SK-N-SH treated with all-trans-retinoic acid at 6 μM for 48 hours (cell line): ENCODE data around the gene CDKN2B.

Source experiments
- ATAC-seq: fragments of 200-7000 bp; cut with Tn5 transposase; 3 replicates; pipeline ENCODE4 v1.9.1; 2020; ENCODE audit warnings: mild to moderate bottlenecking, moderate library complexity
- ARNTL ChIP-seq: fragments of 450-650 bp; formaldehyde crosslinking; IDR thresholded peaks from 2 replicates; pipeline ENCODE4 v1.5.0; 2020; ENCODE audit warnings: low read depth, mild to moderate bottlenecking, moderate library complexity, borderline replicate concordance
- BACH2 ChIP-seq: fragments of 250-450 bp; sonication (Bioruptor Pico); IDR thresholded peaks from 2 replicates; pipeline ENCODE4 v1.9.0; 2021; ENCODE audit warnings: mild to moderate bottlenecking, borderline replicate concordance
- CREB5 ChIP-seq: fragments of 250-450 bp; sonication (Bioruptor Pico); IDR thresholded peaks from 2 replicates; pipeline ENCODE4 v1.5.1; 2020; ENCODE audit warnings: low read depth, mild to moderate bottlenecking, moderate library complexity
- CSDC2 ChIP-seq: fragments of 250-450 bp; sonication (Bioruptor Pico); IDR thresholded peaks from 2 replicates; pipeline ENCODE4 v1.5.0; 2020; ENCODE audit warnings: mild to moderate bottlenecking, moderate library complexity
- CSRNP3 ChIP-seq: fragments of 250-450 bp; sonication (Bioruptor Pico); IDR thresholded peaks from 2 replicates; pipeline ENCODE4 v1.5.1; 2021; ENCODE audit warnings: mild to moderate bottlenecking, moderate library complexity
- ESRRG ChIP-seq: fragments of 250-450 bp; sonication (Bioruptor Pico); IDR thresholded peaks from 2 replicates; pipeline ENCODE4 v1.6.1; 2021; ENCODE audit warnings: mild to moderate bottlenecking
- GLIS3 ChIP-seq: fragments of 250-450 bp; sonication (Bioruptor Pico); IDR thresholded peaks from 2 replicates; pipeline ENCODE4 v1.5.0; 2020; ENCODE audit warnings: mild to moderate bottlenecking, moderate library complexity
- ISL1 ChIP-seq: fragments of 250-450 bp; sonication (Bioruptor Pico); IDR thresholded peaks from 2 replicates; pipeline ENCODE4 v2.1.2; 2022; ENCODE audit warnings: mild to moderate bottlenecking, moderate library complexity
- OSR1 ChIP-seq: fragments of 250-450 bp; sonication (Bioruptor Pico); IDR thresholded peaks from 2 replicates; pipeline ENCODE4 v1.8.0; 2022; ENCODE audit warnings: moderate library complexity, mild to moderate bottlenecking, inconsistent platforms
- PPARA ChIP-seq: fragments of 250-450 bp; sonication (Bioruptor Pico); IDR thresholded peaks from 2 replicates; pipeline ENCODE4 v1.5.0; 2020; ENCODE audit warnings: mild to moderate bottlenecking, borderline replicate concordance
- RARB ChIP-seq: fragments of 250-450 bp; sonication (Bioruptor Pico); IDR thresholded peaks from 2 replicates; pipeline ENCODE4 v1.8.0; 2021; ENCODE audit warnings: mild to moderate bottlenecking, moderate library complexity
- SNAI2 ChIP-seq: fragments of 250-450 bp; sonication (Bioruptor Pico); IDR thresholded peaks from 2 replicates; pipeline ENCODE4 v1.5.0; 2020; ENCODE audit warnings: mild to moderate bottlenecking, moderate library complexity
- TCF4 ChIP-seq: fragments of 250-450 bp; sonication (Bioruptor Pico); IDR thresholded peaks from 2 replicates; pipeline ENCODE4 v1.8.0; 2021; ENCODE audit warnings: mild to moderate bottlenecking, moderate library complexity, borderline replicate concordance
- TOX ChIP-seq: fragments of 250-450 bp; sonication (Bioruptor Pico); IDR thresholded peaks from 2 replicates; pipeline ENCODE4 v1.8.0; 2021; ENCODE audit warnings: mild to moderate bottlenecking, moderate library complexity, borderline replicate concordance
- TSHZ2 ChIP-seq: fragments of 250-450 bp; sonication (Bioruptor Pico); IDR thresholded peaks from 2 replicates; pipeline ENCODE4 v1.5.0; 2020; ENCODE audit warnings: mild to moderate bottlenecking, moderate library complexity
- ZC3H10 ChIP-seq: fragments of 250-450 bp; sonication (Bioruptor Pico); IDR thresholded peaks from 2 replicates; pipeline ENCODE4 v1.5.1; 2021; ENCODE audit warnings: mild to moderate bottlenecking, moderate library complexity
- ZFP3 ChIP-seq: fragments of 250-450 bp; sonication (Bioruptor Pico); IDR thresholded peaks from 2 replicates; pipeline ENCODE4 v1.5.0; 2020; ENCODE audit warnings: mild to moderate bottlenecking, moderate library complexity
- ZFP30 ChIP-seq: fragments of 450-650 bp; formaldehyde crosslinking; IDR thresholded peaks from 2 replicates; pipeline ENCODE4 v1.5.0; 2022; ENCODE audit warnings: mild to moderate bottlenecking, moderate library complexity
- ZNF565 ChIP-seq: fragments of 450-650 bp; formaldehyde crosslinking; conservative IDR thresholded peaks from 2 replicates; pipeline ENCODE4 v1.5.0; 2020; ENCODE audit warnings: low read depth, mild to moderate bottlenecking, moderate library complexity
- ZNF70 ChIP-seq: fragments of 450-650 bp; formaldehyde crosslinking; IDR thresholded peaks from 2 replicates; pipeline ENCODE4 v1.5.0; 2020; ENCODE audit warnings: mild to moderate bottlenecking, moderate library complexity
- ZNF8 ChIP-seq: fragments of 450-650 bp; formaldehyde crosslinking; IDR thresholded peaks from 2 replicates; pipeline ENCODE4 v1.5.0; 2020; ENCODE audit warnings: mild to moderate bottlenecking, moderate library complexity
- TF ChIP-seq, protein P1 (sequence below): fragments of 250-450 bp; sonication (Bioruptor Pico); IDR thresholded peaks from 2 replicates; pipeline ENCODE4 v1.8.0; 2021; ENCODE audit warnings: low read depth, mild to moderate bottlenecking, moderate library complexity, borderline replicate concordance

CDKN2B gene

DNA sequence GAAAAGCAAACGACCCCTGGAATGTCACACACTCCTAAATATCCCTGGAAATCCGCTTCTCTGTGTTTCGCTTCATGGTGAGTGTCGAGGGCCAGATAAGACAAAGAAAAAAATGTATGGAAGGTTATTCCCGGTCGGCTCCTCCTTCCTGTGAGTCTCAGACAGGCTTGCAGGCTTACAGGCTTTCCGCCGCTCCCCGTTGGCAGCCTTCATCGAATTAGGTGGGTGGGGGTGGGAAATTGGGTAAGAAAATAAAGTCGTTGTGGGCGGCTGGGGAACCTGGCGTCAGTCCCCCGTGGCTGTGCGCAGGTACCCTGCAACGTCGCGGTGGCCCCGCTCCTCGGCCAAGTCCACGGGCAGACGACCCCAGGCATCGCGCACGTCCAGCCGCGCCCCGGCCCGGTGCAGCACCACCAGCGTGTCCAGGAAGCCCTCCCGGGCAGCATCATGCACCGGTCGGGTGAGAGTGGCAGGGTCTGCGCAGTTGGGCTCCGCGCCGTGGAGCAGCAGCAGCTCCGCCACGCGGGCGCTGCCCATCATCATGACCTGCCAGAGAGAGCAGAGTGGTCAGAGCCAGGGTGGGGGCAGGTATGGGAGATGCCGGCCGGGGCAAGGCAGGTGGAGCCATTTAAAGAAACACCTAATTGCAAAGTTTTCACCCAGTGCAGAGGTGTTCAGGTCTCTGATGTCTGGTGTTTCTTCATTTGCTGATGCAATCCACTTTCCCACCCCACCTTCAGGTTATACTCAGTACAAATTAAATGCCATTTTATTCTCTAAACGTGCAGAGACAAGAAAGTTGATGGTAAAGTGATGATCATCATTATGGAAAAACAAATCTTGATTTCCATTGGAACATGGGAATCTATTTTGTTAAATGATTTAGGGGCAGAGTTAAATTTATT lies 3.2 kb downstream of the CDKN2B start:
- ATAC-seq: peak; percentile 6; the same call in 2 of the 3 replicates
- TF ChIP-seq ISL1 (CRISPR knock-in tag): no peak
- TF ChIP-seq ZFP30 (CRISPR knock-in tag): no peak
- TF ChIP-seq ZNF8 (CRISPR knock-in tag): no peak
- no peak for TF ChIP-seq PPARA
- TF ChIP-seq RARB (CRISPR knock-in tag): no peak
- TF ChIP-seq OSR1 (CRISPR knock-in tag): no peak
- TF ChIP-seq BACH2 (CRISPR knock-in tag): no peak
- TF ChIP-seq SNAI2: no peak
- TF ChIP-seq GLIS3 (CRISPR knock-in tag): no peak
- TF ChIP-seq CREB5 (CRISPR knock-in tag): no peak
- TF ChIP-seq ARNTL (CRISPR knock-in tag): no peak
- TF ChIP-seq TSHZ2: no peak
- no peak for TF ChIP-seq CSDC2 (CRISPR knock-in tag)
- TF ChIP-seq ZNF70: no peak
- no peak for TF ChIP-seq ZNF565 (CRISPR knock-in tag)
- TF ChIP-seq ESRRG (CRISPR knock-in tag): no peak
- no peak for TF ChIP-seq ZFP3 (CRISPR knock-in tag)
- no peak for TF ChIP-seq TCF4 (CRISPR knock-in tag)

- TF ChIP-seq CSRNP3 (no peak), ARNTL (CRISPR knock-in tag) (no peak), BACH2 (CRISPR knock-in tag) (no peak), OSR1 (CRISPR knock-in tag) (no peak), ZNF8 (CRISPR knock-in tag) (no peak), ZNF565 (CRISPR knock-in tag) (no peak), ZNF70 (no peak), ZFP30 (CRISPR knock-in tag) (no peak), TOX (CRISPR knock-in tag) (no peak), ZC3H10 (no peak), PPARA (no peak), ESRRG (CRISPR knock-in tag) (no peak), CSDC2 (CRISPR knock-in tag) (no peak), CREB5 (CRISPR knock-in tag) (no peak), SNAI2 (no peak), ISL1 (CRISPR knock-in tag) (no peak), RARB (CRISPR knock-in tag) (no peak)
- TF ChIP-seq, protein P1, sequence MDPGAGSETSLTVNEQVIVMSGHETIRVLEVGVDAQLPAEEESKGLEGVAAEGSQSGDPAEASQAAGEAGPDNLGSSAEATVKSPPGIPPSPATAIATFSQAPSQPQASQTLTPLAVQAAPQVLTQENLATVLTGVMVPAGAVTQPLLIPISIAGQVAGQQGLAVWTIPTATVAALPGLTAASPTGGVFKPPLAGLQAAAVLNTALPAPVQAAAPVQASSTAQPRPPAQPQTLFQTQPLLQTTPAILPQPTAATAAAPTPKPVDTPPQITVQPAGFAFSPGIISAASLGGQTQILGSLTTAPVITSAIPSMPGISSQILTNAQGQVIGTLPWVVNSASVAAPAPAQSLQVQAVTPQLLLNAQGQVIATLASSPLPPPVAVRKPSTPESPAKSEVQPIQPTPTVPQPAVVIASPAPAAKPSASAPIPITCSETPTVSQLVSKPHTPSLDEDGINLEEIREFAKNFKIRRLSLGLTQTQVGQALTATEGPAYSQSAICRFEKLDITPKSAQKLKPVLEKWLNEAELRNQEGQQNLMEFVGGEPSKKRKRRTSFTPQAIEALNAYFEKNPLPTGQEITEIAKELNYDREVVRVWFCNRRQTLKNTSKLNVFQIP: no peak
- TF ChIP-seq, all 23 proteins: peak for 0
- ATAC-seq: peak; percentile 10; the same call in 2 of the 3 replicates
Measured at GRCh38 chr9:22005021-22005701, 3.9 kb downstream of the CDKN2B start.
